HG02763 (cell line): Measurements from ENCODE around the gene TMEM217.
"Not testable (repeated sequence)": the region's sequence is repeated elsewhere in the genome, so short reads cannot be mapped to it uniquely, and the experiment has no call there.

Source experiments
- ATAC-seq: cut with Tn5 transposase; IDR thresholded peaks from one replicate; pipeline ENCODE4 v1.9.1; 2021; ENCODE audit warnings: mild to moderate bottlenecking, moderate library complexity; ENCODE audit not compliant: unreplicated experiment

Gene TMEM217

DNA sequence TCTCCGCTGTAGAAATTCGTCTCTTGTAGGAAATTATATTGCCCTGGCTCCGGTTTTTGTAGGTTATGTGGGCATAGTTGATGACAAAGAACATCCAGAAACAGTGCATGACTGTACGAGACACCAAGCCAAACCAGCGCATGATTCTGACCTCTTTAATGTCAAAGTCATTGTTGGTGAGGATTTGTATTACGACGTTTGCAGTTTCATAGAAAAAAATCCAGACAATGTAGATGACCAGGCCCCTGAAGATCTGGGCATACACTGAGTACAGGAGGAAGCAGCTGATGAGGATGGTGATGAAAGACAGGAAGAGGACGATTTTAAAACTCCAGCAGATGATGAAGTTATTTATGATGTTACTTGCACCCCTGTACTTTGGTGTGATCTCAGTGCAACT, 39.4 kb downstream of the TMEM217 start:
- ATAC-seq: no peak

GRCh38 chr6:37218061-37218460, 39.9 kb downstream of the TMEM217 start:
- ATAC-seq: no peak

- no peak for ATAC-seq
These were observed 45.7 kb downstream of the TMEM217 start for GRCh38 chr6:37212268-37212667.

DNA sequence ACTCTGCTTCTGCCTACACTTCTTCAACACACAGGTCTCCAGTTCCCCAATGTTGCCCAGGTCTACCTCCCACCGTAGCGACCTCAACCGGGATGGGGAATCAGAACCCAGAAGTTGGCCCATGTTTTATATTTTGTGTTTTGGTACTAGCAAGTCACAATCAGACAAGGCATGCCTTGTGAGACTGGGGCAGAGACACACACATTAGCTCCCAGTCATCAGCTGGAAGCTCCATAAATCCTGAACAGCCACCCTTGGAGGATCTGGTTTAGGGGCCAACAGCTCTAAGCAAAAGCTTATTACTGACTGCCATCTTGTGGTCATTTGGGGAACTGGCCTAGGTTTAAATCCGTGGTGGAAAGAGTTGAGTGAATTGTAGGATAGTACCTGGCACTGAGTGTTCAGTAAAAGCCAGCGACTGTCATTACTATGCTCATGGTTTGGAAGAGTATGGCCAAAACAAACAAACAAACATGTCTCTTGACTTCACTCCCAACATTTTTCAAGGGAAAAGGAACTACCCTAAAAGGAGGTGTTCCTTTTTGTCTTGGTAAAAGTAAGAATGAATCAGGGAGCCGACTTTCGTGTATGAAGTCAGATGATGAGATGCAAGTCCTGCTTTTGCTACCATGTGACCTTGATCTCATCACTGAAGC, 47.5 kb downstream of the TMEM217 start:
- ATAC-seq: no peak

DNA sequence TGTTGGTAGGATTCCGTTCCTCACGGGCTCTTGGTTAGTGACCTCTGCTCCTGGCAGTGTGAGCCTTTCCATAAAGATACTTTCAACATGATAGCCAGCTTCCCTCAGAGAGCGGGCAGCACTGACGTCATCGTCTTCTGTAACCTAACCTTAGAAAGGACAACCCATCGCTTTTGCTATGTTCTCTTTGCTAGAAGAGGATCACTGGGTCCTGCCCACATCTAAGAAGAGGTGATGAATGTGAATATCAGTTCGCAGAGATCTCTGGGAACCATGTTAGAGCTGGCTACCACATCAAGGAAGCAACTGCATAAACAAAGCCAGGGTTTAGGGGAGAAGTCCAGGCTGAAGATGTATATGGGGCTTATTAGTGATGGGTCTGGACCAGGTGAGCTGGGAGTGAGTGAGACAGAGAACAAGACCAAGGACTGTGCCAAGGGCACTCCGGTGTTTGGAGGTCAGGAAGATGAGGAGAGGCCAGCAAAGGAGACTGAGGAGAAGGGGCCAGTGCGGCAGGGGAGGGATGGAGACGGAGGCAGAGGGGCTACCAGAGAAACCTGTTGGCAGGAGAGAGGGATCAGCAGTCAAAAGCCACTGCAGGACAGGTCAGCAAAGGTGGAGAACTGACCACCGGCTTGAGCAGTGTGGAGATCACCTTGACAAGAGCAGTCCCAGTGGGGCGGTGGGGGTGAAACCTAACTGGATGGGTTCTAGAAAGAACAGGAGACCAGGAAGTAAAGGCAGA, 48.3 kb downstream of the TMEM217 start:
- ATAC-seq: no peak

DNA sequence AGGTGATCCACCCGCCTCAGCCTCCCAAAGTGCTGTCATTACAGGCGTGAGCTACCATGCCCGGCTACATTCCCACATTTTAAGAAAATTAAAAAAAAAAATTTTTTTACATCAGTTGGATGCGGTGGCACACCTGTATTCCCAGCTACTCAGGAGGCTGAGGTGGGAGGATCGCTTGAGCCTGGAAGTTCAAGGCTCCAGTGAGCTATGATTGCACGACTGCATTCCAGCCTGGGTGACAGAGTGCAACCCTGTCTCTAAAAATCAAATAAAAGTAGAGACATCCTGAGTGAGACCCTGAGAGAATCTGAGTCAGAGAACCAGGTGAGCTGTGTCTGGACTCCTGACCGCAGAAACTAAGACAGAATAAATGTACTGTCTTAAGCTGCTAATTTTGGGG, 49.2 kb downstream of the TMEM217 start:
- no peak for ATAC-seq

DNA sequence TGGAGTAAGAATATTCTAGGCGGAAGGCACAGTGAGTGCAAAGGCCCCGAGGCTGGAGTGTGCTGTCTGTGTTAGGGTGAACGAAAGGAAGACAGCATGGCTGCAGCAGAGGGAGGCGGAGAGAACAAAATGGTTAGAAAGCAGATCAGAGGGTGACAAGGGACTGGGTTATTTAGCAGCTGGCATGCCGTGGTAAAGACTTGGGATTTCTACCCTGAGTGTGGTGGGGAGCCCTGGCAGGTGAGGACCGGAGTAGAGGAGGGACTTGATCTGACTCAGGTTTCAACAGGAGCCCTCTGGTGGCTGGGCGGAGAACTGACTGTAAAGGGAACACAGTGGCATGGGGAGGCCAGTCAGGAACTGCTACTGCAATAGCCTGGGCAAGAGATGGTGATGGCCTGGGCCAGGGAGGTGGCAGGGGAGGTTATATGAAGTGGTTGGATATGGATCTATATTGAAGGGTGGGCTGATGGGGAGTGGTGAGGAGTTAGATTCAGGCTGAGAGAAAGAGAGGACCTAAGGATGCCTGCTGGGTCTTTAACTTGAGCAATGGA, 50.0 kb downstream of the TMEM217 start:
- ATAC-seq: no peak

DNA sequence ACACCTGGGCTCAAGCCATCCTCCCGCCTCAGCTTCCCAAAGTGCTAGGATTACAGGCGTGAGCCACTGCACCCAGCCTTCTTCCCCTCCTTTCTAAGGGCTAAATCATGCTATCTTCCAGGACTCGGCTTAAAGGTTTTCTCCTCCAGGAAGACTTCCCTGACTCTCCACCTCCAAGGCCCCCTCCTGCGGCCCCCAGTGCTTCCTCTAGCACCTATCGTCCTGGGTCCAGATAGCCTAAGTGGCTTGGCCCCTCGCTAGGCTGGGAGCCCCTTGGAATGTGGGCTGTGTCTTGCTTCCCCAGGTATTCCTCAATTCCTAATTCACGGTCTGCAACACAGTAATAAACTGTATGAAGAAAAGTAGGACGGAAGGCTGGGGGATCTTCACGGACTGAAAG, 51.3 kb downstream of the TMEM217 start:
- ATAC-seq: no peak

- no peak for ATAC-seq
These were observed 52.0 kb downstream of the TMEM217 start for GRCh38 chr6:37205997-37206340.

- ATAC-seq: no peak
These were observed 52.6 kb downstream of the TMEM217 start for GRCh38 chr6:37205175-37205996.

- ATAC-seq: no peak
These were observed 53.8 kb downstream of the TMEM217 start for GRCh38 chr6:37204014-37204751.

DNA sequence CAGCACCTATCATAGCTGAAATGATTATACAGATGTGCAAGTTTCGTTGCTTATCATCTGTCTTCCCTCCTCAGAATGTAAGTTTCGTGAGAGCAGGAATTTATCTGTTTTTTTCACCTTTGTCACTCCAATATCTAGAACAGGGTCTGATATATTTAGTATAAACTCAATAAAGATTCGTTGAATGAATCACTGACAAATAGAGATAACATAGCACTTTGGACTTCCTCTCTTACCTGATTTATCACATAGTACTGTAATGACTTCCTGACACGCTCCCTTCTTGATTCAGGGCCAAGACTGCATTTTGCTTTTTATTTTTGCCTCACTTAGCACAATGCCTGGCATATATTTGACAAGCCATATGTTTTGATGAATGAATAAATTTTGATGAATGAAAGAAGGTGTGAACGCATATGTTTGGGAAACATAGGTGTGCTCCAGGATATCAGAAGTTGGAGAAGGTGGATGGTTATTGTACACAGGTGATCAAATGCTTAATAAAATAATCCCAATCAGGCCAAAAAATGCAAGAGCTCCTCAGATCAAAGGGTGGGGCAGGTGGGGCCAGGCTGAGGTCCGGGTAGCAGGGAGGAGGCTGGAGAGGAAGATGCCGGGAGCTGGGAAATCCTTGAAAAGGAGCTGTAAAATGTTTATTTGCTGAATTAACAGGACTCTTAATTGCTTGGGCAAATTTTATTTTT, 55.0 kb downstream of the TMEM217 start:
- no peak for ATAC-seq

- no peak for ATAC-seq
These were observed 56.2 kb downstream of the TMEM217 start for GRCh38 chr6:37201726-37202125.

GRCh38 chr6:37200085-37200484, 57.9 kb downstream of the TMEM217 start:
- ATAC-seq: no peak

DNA sequence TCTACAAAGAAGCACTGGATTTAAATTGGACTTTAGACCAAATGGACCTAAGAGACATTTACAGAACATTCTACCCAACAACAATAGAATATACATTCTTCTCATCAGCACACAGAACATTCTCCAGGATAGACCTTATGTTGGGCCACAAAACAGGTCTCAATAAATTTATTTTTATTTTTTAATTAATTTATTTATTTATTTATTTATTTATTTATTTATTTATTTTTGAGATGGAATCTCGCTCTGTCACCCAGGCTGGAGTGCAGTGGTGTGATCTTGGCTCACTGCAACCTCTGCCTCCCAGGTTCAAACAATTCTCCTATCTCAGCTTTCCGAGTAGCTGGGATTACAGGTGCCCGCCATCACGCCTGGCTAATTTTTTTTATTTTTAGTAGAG, 61.5 kb downstream of the TMEM217 start:
- not testable (repeated sequence) for ATAC-seq

DNA sequence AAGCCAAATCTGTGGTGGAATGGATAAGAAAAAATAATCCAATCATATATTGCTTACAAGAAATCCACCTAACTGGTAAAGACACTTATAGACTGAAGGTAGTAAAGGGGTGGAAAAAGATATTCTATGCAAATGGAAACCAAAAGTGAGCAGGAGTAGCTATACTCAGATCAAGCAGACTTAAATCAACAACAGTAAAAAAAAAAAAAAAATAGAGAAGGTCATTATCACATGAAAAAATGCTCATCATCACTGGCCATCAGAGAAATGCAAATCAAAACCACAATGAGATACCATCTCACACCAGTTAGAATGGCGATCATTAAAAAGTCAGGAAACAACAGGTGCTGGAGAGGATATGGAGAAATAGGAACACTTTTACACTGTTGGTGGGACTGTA, 63.1 kb downstream of the TMEM217 start:
- ATAC-seq: not testable (repeated sequence)

GRCh38 chr6:37192666-37193065, 65.3 kb downstream of the TMEM217 start:
- no peak for ATAC-seq

GRCh38 chr6:37190159-37190535, 67.8 kb downstream of the TMEM217 start:
- ATAC-seq: no peak

DNA sequence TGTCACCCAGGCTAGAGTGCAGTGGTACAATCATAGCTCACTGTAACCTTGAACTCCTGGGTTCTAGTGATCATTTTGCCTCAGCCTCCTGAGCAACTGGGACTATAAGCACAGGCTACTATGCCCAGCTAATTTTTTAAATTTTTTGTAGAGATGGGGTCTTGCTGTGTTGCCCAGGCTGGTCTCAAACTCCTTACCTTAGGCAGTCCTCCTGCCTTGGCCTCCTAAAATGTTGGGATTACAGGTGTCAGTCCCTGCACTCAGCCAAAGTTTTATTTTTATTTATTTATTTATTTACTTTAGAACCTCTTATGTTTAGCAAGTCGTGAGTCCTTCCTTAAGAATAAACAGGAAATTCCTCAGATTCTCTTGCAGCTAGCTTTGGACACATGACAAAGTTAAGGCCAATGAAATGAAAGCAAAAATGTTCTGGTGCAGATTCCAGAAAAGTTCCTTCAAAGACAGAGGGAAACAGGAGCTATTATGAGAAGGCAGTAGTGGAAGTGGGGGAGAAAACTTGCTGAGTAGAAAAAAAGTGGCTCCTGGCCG, 68.9 kb downstream of the TMEM217 start:
- no peak for ATAC-seq
